Activated CD4-positive, alpha-beta memory T cell treated with anti-CD3 and anti-CD28 coated beads, Interleukin-2, amount 10 ng/mL, durations not matched to agents 7 days and 5 days (primary cell): ENCODE measurements around the gene CES1. TPM values are rescaled to one million over a fixed set of nuclear protein-coding genes. Genes with fewer than 3 reads are reported as not detected.
"Not testable (repeated sequence)": the region's sequence is repeated elsewhere in the genome, so short reads cannot be mapped to it uniquely, and the experiment has no call there.

Source experiments
- CTCF ChIA-PET: fragments of 350-600 bp; sonication (Branson Sonifier 250); formaldehyde crosslinking; loops from one replicate; lab custom pipeline; 2021; ENCODE audit warnings: antibody characterized with exemption, inconsistent platforms; lab: Charles Lee
- POLR2A ChIA-PET: fragments of 350-600 bp; sonication (Branson Sonifier 250); formaldehyde crosslinking; loops from one replicate; lab custom pipeline; 2021; ENCODE audit warnings: antibody characterized with exemption; lab: Charles Lee
- DNase-seq: peaks from one replicate; pipeline ENCODE4 v3.0.0-alpha.2; 2020
- H3K27ac Mint-ChIP-seq: one replicate; pipeline ENCODE4 v1.8.0; 2021; ENCODE audit warnings: mild to moderate bottlenecking, mixed read lengths
- H3K27me3 Mint-ChIP-seq: one replicate; pipeline ENCODE4 v1.8.0; 2021; ENCODE audit warnings: mixed read lengths
- H3K36me3 Mint-ChIP-seq: one replicate; pipeline ENCODE4 v1.8.0; 2021; ENCODE audit warnings: low read depth, mixed read lengths
- H3K4me1 Mint-ChIP-seq: one replicate; pipeline ENCODE4 v1.8.0; 2021; ENCODE audit warnings: mixed read lengths
- H3K4me3 Mint-ChIP-seq: one replicate; pipeline ENCODE4 v1.8.0; 2021; ENCODE audit warnings: mild to moderate bottlenecking, mixed read lengths
- H3K9me3 Mint-ChIP-seq: one replicate; pipeline ENCODE4 v1.8.0; 2021; ENCODE audit warnings: mixed read lengths
- total RNA-seq, 2 experiments: library from RNA; stranded (reverse); gene quantifications; one replicate each; pipeline ENCODE4 v1.2.3, GENCODE V29; 2021

The CES1 gene
- total RNA-seq, 2 experiments from 2014 or later: 3.4 to 5.0 TPM

GRCh38 chr16:55808286-55808685 lies 24.6 kb downstream of the CES1 start:
- H3K4me3 Mint-ChIP-seq, POLR2A ChIA-PET, H3K27ac Mint-ChIP-seq, H3K36me3 Mint-ChIP-seq, H3K9me3 Mint-ChIP-seq, H3K4me1 Mint-ChIP-seq, DNase-seq, H3K27me3 Mint-ChIP-seq, CTCF ChIA-PET: not testable (repeated sequence)

- H3K36me3 Mint-ChIP-seq, CTCF ChIA-PET, H3K27ac Mint-ChIP-seq, DNase-seq, POLR2A ChIA-PET, H3K4me3 Mint-ChIP-seq, H3K9me3 Mint-ChIP-seq, H3K4me1 Mint-ChIP-seq, H3K27me3 Mint-ChIP-seq: not testable (repeated sequence)
These were observed 27.8 kb downstream of the CES1 start for GRCh38 chr16:55805104-55805503.

- H3K4me3 Mint-ChIP-seq, POLR2A ChIA-PET, H3K4me1 Mint-ChIP-seq, DNase-seq, H3K27ac Mint-ChIP-seq, CTCF ChIA-PET, H3K9me3 Mint-ChIP-seq, H3K27me3 Mint-ChIP-seq, H3K36me3 Mint-ChIP-seq: not testable (repeated sequence)
These were observed 29.2 kb downstream of the CES1 start for GRCh38 chr16:55803681-55804080.

- CTCF ChIA-PET, POLR2A ChIA-PET: not testable (repeated sequence)
These were observed 39.9 kb downstream of the CES1 start for GRCh38 chr16:55792934-55793374.

GRCh38 chr16:55791512-55791911 lies 41.4 kb downstream of the CES1 start:
- H3K4me1 Mint-ChIP-seq, CTCF ChIA-PET, H3K36me3 Mint-ChIP-seq, POLR2A ChIA-PET, H3K9me3 Mint-ChIP-seq, H3K4me3 Mint-ChIP-seq, H3K27ac Mint-ChIP-seq, DNase-seq, H3K27me3 Mint-ChIP-seq: not testable (repeated sequence)

More at GRCh38 chr16:55792934-55793374, 39.9 kb downstream of the CES1 start:
- H3K27ac Mint-ChIP-seq, H3K4me1 Mint-ChIP-seq, DNase-seq, H3K27me3 Mint-ChIP-seq, H3K36me3 Mint-ChIP-seq, H3K9me3 Mint-ChIP-seq, H3K4me3 Mint-ChIP-seq: not testable (repeated sequence)

GRCh38 chr16:55790240-55790639 lies 42.7 kb downstream of the CES1 start:
- H3K9me3 Mint-ChIP-seq, H3K27me3 Mint-ChIP-seq, DNase-seq, H3K4me1 Mint-ChIP-seq, POLR2A ChIA-PET, CTCF ChIA-PET, H3K27ac Mint-ChIP-seq, H3K36me3 Mint-ChIP-seq, H3K4me3 Mint-ChIP-seq: not testable (repeated sequence)

- CTCF ChIA-PET, H3K27ac Mint-ChIP-seq, H3K36me3 Mint-ChIP-seq, H3K9me3 Mint-ChIP-seq, H3K4me1 Mint-ChIP-seq, H3K4me3 Mint-ChIP-seq, H3K27me3 Mint-ChIP-seq, DNase-seq, POLR2A ChIA-PET: not testable (repeated sequence)
These were observed 50.2 kb downstream of the CES1 start for GRCh38 chr16:55782793-55783091.

GRCh38 chr16:55782091-55782792 lies 50.7 kb downstream of the CES1 start:
- H3K27me3 Mint-ChIP-seq, DNase-seq, POLR2A ChIA-PET, CTCF ChIA-PET, H3K4me3 Mint-ChIP-seq, H3K36me3 Mint-ChIP-seq, H3K4me1 Mint-ChIP-seq, H3K9me3 Mint-ChIP-seq, H3K27ac Mint-ChIP-seq: not testable (repeated sequence)

GRCh38 chr16:55781456-55781855 lies 51.4 kb downstream of the CES1 start:
- POLR2A ChIA-PET, H3K27me3 Mint-ChIP-seq, DNase-seq, H3K9me3 Mint-ChIP-seq, CTCF ChIA-PET, H3K27ac Mint-ChIP-seq, H3K4me1 Mint-ChIP-seq, H3K36me3 Mint-ChIP-seq, H3K4me3 Mint-ChIP-seq: not testable (repeated sequence)

GRCh38 chr16:55780095-55780407 lies 52.8 kb downstream of the CES1 start:
- H3K9me3 Mint-ChIP-seq, H3K4me3 Mint-ChIP-seq, CTCF ChIA-PET, H3K36me3 Mint-ChIP-seq, POLR2A ChIA-PET, DNase-seq, H3K4me1 Mint-ChIP-seq, H3K27ac Mint-ChIP-seq: not testable (repeated sequence)
- H3K27me3 Mint-ChIP-seq: peaks cover 11% of the 10 kb centered on the region

- peaks cover 11% of the 10 kb centered on the region for H3K27me3 Mint-ChIP-seq
- POLR2A ChIA-PET: no interaction called here
- no peak overlapping the region for H3K4me3 Mint-ChIP-seq
These were observed 53.3 kb downstream of the CES1 start for GRCh38 chr16:55779402-55780094.

GRCh38 chr16:55778757-55779156 lies 54.1 kb downstream of the CES1 start:
- Mint-ChIP-seq H3K27ac (no peak overlapping the region), H3K4me3 (no peak overlapping the region), H3K9me3 (no peaks in the 10 kb centered on the region), H3K36me3 (no peaks in the 10 kb centered on the region), H3K27me3 (peaks cover 11% of the 10 kb centered on the region), H3K4me1 (no peaks in the 10 kb centered on the region)
- ChIA-PET CTCF (no interaction called here), POLR2A (no interaction called here)
- no peak for DNase-seq

More at GRCh38 chr16:55779402-55780094, 53.3 kb downstream of the CES1 start:
- Mint-ChIP-seq H3K27ac (no peak overlapping the region), H3K36me3 (no peaks in the 10 kb centered on the region), H3K9me3 (no peaks in the 10 kb centered on the region), H3K4me1 (no peaks in the 10 kb centered on the region)
- CTCF ChIA-PET: no interaction called here
- DNase-seq: no peak

GRCh38 chr16:55775857-55776256 lies 57.0 kb downstream of the CES1 start:
- no peak for DNase-seq
- H3K4me1 Mint-ChIP-seq: peaks cover 7% of the 10 kb centered on the region
- peaks cover 11% of the 10 kb centered on the region for H3K27me3 Mint-ChIP-seq
- no peaks in the 10 kb centered on the region for H3K9me3 Mint-ChIP-seq
- ChIA-PET CTCF (no interaction called here), POLR2A (no interaction called here)
- no peak overlapping the region for H3K27ac Mint-ChIP-seq
- no peak overlapping the region for H3K4me3 Mint-ChIP-seq
- no peaks in the 10 kb centered on the region for H3K36me3 Mint-ChIP-seq

- DNase-seq: no peak
- H3K27ac Mint-ChIP-seq: no peak overlapping the region
- peaks cover 13% of the 10 kb centered on the region for H3K4me1 Mint-ChIP-seq
- POLR2A ChIA-PET: no interaction called here
- peaks cover 11% of the 10 kb centered on the region for H3K27me3 Mint-ChIP-seq
- no peaks in the 10 kb centered on the region for H3K36me3 Mint-ChIP-seq
- H3K4me3 Mint-ChIP-seq: no peak overlapping the region
- CTCF ChIA-PET: no interaction called here
- H3K9me3 Mint-ChIP-seq: no peaks in the 10 kb centered on the region
These were observed 58.9 kb downstream of the CES1 start for GRCh38 chr16:55773859-55774549.
